ENCODE measurements around the gene EXOC5.

Gene EXOC5

DNA sequence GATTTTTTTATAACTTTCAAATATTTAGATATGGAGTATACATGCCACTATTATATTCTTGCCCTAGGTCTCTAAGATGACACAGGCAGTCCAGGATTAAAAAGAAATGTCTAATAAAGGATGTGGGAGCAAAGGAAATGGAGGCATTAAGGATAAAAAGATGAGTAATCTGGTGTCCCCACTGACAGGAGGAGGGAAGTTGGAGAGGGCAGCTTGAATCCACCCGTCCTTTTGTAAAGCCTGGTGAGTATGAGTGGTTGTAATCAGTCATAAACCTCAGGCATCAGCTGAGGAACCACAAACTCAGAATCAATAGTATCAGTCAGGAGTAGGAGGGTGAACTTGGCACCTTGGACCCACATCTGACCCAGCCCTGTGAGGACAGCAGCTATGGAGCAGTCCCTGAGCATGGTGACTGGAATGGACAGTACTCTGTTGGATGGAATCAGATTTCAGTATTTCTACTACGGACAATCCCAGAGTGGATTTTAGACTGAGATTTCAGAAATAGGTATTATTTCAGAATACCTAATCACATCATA lies 100.5 kb downstream of the EXOC5 start:
- no peak for DNase-seq (ENCODE audit: low spot score)

DNA sequence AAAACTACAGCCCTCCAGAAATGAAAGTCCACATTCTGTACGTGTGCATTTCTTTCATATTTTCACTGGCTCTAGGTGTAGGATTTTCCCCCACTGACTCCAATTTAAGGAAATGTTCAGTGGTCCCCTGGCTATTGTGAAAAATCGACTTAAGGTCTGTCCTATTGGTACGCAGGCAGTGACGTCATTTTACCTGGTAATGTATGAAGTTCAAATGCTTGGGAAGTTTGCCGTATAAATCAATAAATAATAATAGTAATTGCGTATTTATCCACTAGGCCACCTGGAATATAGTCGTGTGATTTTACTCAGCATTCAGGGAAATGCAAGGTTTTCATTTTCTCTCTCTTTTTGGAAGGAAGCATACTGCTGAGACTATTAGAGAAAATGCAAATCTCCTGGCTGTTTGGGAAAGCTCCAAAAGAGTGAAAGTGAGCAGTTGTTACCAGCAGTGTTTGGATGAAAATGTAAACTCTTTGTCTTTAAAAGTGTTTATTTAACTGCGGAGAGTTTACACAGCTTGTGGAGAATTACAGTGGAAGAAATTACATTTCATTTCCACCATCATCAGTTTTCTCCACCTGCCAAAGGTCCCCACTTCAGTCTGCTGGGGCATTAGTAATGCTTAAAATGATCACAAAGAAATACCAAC lies 107.0 kb downstream of the EXOC5 start:
- DNase-seq (ENCODE audit: low spot score) = no peak

DNA sequence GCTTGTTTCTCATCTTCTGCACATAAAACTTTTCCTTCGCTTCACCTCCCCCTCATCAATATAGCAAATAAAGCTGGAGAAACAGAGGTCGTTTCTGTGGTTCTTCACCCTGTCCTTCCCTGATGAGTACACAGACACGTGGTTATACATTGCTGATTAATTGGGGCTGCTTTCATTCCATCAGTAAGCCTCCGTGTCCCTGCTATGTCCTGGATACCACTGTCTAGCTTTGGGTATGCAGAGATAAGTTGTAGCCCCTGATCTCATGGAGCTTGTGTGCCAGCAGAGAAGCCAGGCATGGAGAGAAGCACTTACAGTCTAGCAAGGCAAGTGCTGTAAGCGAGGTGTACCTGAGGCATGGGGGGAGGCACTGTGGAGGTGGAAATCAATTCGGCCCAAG lies 108.4 kb downstream of the EXOC5 start:
- no peak for DNase-seq (ENCODE audit: low spot score)

DNA sequence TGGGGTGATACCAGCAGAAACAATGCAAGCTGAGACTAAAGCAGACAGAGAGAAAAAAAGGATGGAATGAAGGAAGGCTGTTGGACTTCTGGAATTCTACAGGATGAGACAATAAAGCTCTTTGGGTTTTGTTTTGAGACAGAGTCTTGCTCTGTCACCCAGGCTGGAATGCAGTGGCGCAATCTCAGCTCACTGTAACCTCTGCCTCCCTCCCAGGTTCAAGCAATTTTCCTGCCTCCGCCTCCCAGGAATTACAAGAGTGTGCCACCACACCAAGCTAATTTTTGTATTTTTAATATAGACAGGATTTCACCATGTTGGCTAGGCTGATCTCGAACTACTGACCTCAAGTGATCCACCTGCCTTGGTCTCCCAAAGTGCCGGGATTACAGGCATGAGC lies 115.4 kb downstream of the EXOC5 start:
- no peak for DNase-seq (ENCODE audit: low spot score)

Data from AG08396 (cell line).